RPMI7951 (cell line): Measurements from ENCODE around the gene WDTC1. TPM values are rescaled to one million over a fixed set of nuclear protein-coding genes. Genes with fewer than 3 reads are reported as not detected.

ENCODE experiments used
- DNase-seq: peaks from one replicate; pipeline ENCODE4 v3.0.0-alpha.2; 2012; ENCODE audit warnings: low read depth
- total RNA-seq: library from RNA; depleted of rRNA; stranded (reverse); fragments of >200 nt; shearing (Covaris generic); gene quantifications from 2 replicates; pipeline ENCODE4 v1.2.3, GENCODE V29; 2014

The WDTC1 gene
- total RNA-seq, 1 experiment from 2014 or later: 14.5 TPM

DNA sequence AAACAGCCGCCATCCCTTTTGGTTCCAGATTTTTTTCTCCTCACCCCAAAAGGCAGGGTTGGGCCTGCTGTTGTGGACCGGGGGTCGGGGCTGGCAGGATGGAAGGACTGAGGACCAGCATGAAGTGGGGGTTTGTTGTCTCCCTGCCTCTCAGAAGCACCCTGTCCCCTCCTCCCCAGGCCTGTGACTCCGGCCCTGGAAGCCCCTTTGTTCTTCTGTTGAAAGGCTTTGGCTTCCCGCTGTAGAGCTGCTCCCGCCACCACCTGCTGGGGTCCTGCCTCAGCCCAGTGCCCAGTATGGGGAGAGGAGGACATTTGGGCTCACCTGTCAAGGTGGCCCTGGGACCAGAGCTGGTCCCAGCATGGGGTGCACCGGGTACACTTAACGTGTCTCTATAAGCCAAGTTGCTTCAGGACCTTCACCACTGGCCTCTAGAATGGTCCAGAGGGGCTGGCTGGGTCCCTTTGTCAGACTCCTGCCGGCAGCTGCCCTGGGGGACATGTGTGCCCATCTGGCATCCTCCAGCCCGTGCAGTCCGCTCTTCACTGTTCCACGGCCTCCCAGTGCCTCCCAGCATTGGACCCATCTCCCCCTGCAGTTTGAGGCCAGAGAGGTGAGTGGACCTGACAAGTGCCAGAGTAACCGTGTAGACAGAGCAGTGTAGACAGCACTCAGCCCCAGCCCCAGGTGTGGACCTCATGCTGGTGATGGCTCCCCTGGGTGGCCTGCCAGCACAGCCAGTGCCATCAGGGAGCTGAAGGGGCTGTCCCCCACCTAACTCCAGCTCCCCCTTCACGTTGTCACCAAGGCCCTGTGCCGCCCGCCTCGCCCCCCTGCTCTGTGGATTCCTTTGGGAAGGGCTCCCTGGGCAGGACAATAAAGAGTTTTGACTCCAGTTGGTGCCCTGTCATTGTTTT lies 101.3 kb downstream of the WDTC1 start:
- DNase-seq: no peak

DNA sequence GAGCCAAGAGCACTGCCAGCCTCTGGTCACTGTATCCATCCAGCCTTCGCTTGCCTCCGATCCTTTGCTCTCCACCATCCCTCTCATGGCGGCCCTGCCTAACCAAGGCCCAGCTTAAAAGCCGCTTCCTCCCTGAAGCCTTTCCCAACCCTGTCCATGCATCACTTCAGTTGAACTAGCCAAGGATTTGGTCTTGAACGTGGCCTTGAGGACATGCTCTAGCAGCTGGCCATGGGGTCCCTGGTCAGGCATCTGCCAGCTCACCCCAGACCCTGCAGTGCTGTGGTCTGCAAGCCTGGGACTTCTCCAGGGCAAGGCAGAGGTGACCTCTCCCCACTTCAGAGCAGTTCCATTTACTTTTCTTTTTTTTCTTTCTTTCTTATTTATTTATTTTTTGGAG lies 102.3 kb downstream of the WDTC1 start:
- DNase-seq: no peak

DNA sequence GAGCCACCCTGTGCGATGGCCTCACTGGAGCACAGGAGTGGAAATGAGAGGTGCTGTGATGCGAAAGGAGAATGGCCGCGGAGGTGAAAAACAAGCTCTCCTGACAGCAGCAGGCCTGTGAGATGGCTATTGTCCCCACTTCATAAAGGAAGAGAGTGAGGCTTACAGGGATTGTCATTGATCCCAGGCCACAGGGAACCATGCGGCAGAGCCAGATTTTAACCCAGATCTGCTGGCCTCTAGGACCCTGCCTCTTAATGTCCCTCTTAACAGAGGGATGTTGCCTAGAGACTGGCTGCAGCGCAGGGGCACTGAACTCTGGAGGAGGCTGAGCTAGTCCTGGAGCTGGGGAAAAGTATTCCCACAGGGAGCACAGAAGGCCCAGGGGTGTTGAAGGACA lies 104.3 kb downstream of the WDTC1 start:
- DNase-seq: no peak

DNA sequence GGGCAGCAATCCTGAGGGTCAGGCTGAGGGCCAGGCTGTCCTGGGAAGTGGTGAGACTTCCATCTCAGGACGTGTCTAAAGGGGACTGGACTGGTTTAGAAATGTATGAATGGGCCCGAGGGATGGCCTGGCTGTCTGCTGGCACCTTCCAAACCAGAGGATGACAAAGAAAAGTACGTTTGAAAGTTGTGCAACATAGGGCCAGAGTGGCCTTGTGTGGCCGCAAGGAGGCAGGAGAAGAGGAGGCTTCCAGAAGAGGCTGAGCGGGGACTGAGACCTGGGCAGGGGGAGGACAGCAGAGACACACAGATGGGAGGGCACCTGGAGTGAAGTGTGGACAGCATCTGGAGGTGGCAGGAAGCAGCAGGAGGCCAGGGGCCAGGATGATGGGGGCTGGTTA lies 104.8 kb downstream of the WDTC1 start:
- DNase-seq: no peak

DNA sequence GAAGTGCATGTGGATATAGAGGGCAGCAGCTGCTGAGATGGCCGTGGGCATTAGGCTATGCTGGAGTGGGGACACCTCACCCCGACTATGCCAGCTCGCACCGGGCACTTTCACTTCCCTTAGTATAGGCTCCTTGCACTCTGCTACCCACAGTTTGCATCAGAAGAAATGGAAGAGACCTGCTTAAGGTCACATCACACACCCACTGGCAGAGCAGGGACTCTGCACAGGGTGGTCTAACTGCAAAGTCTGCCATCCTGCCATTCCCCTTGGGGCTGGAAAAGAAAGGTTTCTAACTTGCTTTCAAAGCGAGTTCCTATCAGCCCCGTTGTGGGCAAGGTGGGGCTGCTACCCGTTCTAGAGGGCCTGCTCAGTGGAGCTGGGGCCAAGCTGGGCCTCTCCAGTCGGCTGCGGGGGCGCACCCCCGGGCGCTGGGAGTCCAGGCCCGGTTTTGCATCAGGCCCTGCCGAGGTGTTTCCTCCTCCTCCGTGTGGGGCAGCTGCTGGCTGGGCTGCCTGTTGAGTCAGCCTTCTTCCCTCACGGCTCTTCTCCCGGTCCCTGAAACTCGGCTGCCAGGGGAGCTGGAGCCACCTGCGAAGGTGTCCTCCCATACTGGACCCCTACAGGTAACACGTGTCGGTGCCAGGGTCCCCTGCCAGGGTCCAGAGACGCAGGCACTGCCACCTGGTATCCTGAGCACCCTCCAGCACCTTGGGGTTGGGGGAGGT lies 107.3 kb downstream of the WDTC1 start, which contains the start of gene SYTL1:
Gene SYTL1 (plus strand): TSS at position 498 of the 728 bp plus-strand sequence. CDS start 3,313 bp downstream, outside the sequence.
- peak; percentile 61 for DNase-seq

- no peak for DNase-seq
Observed at GRCh38 chr1:27342391-27342777, 108.0 kb downstream of the WDTC1 start.

DNA sequence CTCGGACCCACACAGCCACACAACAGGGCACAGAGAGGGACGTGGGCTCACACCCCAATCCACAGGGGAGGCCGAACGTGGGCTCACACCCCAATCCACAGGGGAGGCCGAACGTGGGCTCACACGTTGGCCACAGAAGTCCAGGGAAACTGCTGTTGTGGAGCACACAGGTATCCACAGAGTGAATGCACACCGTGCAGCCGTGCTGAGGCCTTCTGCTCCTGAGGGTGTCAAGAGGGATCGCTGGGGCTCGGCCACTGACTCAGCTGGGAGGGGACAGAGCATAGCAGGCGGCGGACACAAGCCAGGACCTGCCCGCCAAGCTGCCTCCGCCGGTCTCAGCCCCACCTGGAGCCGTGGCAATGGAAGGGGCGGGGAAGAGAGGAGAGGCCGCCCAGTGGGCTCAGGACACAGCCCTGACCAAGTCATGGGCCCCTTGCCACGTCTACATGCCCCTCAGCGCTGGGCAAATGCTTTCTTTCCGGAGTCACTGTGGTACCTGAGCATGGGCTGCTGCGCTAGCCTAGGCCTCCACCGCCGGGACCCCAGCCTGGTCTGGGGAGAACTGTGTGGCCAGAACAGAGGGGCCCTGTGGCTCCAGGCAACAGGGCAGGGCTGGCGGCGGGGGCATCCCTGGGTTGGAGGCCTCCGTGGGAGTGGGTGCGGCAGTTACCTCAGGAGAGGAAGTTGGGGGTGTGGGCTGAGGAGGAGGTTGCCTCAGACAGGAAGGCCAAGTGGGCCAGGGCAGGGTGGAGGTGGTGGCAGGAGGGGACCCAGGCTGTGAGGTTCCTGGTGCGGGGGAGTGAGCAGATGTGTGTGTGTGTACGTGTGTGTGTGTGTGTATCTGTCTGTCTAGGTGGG lies 108.6 kb downstream of the WDTC1 start:
- no peak for DNase-seq

GRCh38 chr1:27343639-27344025 lies 109.2 kb downstream of the WDTC1 start:
- no peak for DNase-seq

GRCh38 chr1:27345272-27345671 lies 110.8 kb downstream of the WDTC1 start:
- DNase-seq: no peak

DNA sequence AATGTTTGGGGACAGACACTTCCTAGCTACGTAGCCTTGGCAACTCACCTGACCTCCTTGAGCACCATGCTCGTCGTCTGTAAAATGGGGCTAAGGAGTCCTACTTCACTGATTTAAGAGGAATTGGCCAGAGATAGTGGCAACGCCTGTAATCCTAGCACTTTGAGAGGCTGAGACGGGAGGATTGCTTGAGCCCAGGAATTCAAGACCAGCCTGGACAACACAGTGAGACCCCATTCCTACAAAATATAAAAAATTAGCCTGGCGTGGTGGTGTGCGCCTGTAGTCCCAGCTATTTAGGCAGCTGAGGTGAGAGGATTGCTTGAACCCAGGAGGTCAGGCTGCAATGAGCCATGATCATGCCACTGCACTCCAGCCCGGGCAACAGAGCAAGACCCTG lies 111.9 kb downstream of the WDTC1 start:
- DNase-seq: no peak

GRCh38 chr1:27346991-27347624 lies 112.7 kb downstream of the WDTC1 start:
- peak; percentile 15 for DNase-seq

DNA sequence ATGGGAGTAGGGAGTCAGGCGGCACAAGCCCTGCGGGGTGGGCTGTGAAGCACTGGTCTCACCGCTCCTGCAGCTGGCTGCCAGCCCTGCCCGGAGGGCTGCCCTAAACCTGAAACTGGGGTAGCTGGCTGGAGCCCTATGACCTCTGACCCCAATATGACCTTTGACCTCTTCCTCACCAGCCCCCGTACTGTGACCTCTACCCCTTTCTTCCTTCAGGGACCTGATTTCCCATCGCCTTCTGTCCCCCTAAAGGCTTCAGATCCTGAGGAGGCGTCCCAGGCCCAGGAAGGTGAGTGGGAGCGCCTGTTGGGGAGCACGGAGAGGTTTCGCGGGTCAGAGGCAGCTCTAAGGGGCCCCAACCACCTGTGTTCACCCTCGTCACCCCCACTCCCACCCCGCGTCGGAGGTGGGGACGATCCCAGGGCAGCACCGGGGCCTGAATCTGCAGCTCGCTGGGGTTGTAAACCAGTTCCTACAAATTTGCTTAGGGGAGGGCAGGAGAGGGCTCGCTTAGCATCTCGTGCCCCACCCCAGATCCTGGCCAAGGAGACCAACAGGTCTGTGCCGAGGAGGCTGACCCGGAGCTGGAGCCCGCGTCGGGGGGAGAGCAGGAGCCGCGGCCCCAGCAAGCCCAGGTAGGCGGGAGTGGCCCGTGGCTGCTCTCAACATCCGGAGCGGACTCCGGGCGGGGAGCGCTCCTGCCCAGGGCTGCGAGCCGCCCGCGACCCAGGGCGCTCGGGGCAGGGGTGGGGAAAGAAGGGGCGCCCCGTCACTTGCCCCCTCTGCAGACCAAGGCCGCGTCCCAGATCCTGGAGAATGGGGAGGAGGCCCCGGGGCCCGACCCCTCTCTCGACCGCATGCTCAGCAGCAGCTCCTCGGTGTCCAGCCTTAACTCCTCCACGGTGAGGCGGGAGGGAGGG lies 114.7 kb downstream of the WDTC1 start:
- DNase-seq: peak; percentile 33

DNA sequence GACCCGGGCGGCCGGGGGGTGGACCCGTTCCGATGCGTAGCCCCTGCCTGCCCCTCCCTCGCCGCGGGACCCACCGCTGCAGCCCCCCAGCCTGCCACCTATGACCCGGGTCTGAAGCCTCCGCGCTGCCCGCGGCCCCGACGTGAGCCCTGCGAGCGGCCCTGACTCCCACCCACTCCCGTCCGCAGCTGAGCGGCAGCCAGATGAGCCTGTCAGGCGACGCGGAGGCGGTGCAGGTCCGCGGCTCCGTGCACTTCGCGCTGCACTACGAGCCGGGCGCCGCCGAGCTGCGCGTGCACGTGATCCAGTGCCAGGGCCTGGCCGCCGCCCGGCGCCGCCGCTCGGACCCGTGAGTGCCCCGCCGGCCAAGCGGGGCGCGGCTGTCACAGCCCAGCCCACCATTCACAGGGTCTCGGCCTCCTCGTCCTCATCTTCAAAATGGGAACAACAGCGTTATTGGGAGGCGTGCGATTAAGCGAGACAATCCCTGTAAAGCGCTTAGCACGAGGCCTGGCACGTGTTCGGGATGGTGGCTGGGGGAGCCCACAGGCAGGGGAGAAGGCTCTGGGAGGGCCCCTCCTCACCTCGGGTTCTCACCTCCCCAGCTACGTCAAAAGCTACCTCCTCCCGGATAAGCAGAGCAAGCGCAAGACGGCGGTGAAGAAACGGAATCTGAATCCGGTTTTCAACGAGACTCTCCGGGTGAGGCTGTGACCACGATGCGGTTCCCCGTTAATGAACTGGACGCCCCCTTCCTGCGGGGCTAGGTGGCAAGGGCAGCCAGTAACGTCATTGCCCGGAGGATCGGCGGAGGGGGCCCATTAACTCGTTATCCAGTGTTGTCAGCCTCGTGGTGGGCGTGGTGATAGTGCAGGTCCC lies 115.6 kb downstream of the WDTC1 start:
- DNase-seq: peak; percentile 69

DNA sequence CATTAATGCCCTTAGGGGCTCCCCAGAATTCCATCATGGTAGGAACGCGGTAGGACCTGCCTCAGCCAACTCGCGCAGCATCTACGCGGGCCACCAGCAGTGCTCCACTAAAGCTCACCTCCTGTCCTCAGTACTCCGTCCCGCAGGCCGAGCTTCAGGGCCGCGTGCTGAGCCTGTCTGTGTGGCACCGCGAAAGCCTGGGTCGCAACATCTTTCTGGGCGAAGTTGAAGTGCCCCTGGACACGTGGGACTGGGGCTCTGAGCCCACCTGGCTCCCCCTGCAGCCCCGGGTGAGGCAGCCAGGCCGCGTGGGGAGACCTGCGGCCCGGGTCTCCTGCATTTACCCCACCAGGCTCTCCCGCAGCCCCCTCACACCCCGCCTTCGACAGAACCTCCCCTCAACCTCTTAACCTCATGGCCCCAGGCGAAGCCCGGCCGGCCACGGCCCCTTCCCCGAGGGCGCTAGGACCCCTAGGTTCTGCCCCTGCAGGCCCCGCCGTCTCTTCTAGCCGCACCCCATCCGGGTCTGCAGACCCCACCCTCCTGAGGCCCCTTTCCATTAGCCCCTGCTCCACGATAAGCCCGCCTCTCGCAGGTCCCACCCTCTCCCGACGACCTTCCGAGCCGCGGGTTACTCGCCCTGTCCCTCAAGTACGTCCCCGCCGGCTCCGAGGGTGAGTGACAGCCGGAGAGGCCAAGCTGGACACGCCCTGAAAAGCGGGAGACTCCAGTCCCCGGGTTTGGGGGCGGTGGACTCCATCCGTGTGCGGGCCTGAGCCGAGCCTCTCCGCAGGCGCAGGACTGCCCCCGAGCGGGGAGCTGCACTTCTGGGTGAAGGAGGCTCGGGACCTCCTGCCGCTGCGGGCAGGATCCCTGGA lies 116.5 kb downstream of the WDTC1 start:
- DNase-seq: no peak

- no peak for DNase-seq
Observed at GRCh38 chr1:27351541-27352107, 117.2 kb downstream of the WDTC1 start.

DNA sequence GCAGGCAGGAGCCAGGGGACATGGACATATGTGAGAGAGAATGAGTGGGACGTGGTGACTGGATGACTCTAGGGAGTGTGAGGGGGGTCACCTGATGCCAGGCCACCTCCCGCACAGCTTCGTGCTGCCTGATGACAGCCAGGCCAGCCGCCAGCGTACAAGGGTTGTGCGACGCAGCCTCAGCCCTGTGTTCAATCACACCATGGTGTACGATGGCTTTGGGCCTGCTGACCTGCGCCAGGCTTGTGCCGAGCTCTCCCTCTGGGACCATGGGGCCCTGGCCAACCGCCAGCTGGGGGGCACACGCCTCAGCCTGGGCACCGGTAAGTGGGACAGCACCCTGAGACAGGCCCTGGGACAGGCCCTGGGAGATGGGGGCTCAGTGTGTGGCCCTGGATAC lies 118.7 kb downstream of the WDTC1 start:
- DNase-seq: no peak

DNA sequence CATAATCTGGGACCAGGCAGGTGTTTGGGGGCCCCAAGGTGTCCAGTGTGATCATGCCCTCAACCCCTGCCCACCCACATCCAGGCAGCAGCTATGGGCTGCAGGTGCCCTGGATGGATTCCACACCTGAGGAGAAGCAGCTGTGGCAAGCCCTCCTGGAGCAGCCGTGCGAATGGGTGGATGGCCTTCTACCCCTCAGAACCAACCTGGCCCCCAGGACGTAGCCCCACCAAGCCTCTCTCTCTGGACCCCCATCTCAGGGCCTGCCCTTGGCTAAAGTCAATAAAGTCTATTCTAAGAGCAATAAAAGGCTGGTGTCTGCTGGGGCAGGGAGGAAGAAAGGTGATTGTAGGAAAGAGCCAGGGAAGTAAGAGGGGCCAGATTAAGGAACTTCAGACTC lies 119.2 kb downstream of the WDTC1 start:
- DNase-seq: no peak

GRCh38 chr1:27355683-27356082 lies 121.3 kb downstream of the WDTC1 start:
- DNase-seq: no peak
